GM12873 (cell line): ENCODE data around the gene NDUFV3.

Experiments
- TF ChIP-seq, protein P1 (sequence below): IDR thresholded peaks from 2 replicates; pipeline ENCODE4 v1.5.1; 2012; ENCODE audit warnings: low read depth, mild to moderate bottlenecking, moderate library complexity, low read length, control low read depth; ENCODE audit not compliant: insufficient read depth; ENCODE audit errors: missing control alignments

Gene NDUFV3

DNA sequence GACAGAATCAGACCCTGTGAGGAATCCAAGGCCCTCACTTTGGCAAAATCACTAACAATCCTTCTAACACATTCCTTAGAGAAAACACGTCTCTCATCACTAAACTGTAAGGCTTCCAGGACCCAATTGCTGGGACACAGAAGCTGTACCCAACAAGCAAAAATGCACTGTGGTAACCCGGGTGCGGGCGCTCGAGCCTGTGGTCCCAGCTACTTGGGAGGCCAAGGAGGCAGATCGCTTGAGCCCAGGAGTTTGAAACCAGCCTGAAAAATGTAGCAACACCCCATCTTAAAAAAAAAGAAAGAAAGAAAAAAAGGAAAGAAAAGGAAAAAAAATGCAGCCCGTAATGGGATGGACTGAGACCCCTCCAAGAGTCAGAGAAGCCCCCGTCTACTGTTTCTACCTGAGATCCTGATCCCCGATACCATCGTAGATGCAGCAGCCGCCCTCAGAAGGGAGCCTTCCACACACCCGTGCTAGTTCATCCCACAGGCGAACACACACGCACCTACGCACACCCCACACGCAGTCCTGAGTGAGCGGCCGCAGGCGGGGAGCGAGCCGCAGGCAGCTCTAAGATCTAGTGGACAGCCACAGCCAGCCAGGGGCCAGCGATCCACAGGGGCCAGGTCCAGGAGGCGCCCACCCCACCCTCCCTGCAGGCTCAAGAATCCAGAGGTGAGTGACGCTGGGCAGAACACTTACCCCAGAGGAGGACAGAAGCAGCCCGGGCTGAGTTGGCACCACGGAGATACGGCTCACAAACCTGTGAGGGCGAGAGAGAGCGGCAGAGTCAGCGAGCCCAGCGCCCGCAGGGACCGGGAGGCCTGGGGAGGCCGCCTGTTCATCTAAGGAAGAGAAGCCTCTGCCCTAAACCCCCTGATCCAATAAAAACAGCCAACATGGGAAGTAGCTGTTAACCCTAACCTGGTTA, 33.9 kb upstream of the NDUFV3 start:
- TF ChIP-seq, protein P1, sequence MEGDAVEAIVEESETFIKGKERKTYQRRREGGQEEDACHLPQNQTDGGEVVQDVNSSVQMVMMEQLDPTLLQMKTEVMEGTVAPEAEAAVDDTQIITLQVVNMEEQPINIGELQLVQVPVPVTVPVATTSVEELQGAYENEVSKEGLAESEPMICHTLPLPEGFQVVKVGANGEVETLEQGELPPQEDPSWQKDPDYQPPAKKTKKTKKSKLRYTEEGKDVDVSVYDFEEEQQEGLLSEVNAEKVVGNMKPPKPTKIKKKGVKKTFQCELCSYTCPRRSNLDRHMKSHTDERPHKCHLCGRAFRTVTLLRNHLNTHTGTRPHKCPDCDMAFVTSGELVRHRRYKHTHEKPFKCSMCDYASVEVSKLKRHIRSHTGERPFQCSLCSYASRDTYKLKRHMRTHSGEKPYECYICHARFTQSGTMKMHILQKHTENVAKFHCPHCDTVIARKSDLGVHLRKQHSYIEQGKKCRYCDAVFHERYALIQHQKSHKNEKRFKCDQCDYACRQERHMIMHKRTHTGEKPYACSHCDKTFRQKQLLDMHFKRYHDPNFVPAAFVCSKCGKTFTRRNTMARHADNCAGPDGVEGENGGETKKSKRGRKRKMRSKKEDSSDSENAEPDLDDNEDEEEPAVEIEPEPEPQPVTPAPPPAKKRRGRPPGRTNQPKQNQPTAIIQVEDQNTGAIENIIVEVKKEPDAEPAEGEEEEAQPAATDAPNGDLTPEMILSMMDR = no peak

DNA sequence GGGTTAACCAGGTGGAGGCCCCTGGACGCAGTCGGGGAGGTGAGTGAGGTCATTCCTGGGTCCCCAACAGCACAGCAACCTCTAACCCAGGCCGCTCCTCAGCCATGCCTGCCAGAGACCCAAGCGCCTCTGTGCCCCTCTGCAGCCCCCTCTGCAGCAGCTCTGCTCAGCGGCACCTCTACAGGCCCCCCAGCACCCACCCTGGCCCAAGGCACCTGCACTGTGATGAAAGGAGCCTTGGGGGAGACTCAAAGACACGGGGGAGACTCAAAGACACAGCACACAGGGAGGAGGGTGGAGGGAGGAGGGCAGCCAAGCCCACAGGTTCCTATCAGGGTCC, 33.2 kb upstream of the NDUFV3 start:
- TF ChIP-seq, protein P1 = no peak

DNA sequence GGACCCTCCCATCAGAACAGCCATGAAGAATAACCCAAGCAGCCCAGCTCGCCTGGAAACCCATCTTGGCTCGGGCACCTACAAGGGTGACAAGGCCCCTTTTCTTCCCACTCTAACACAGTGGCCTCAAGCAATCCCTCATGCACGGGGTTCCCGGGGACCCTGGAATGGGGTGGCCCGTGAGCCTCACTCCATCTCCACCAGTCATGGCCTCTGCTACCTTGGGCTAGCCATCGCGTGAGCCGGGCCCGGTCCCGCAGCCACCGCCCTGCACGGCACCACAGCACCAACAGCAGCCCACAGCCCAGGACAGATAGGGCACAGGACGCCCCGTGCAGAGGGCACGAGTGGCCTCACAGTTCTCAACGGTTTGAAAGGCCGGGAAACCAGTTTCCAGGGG, 32.8 kb upstream of the NDUFV3 start:
- TF ChIP-seq, protein P1 = no peak

DNA sequence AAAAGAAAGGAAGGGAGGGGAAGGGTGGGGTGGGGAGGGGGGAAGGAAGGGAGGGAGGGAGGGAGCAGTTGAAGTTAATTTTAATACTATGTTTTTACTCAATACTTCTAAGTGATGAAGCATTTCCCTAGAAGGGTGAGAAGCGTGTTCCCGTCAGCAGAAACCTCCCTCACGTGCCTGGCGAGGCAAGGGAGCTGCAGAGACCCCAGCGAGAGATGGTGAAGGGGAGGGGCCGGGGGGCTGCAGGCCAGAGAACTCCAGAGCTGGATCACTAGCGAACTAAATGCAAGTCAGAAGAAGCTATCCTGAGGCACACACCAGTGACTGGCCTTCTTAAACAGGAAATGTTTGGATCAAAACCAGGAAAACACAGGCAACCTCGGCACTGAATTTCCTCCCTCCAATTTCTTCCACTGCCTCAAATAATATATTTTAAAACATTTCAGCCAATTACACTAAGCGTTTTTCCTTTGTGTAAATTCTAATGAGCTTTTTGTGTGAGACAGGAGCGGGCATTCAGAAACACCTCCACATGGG, 31.7 kb upstream of the NDUFV3 start:
- TF ChIP-seq, protein P1 = no peak

DNA sequence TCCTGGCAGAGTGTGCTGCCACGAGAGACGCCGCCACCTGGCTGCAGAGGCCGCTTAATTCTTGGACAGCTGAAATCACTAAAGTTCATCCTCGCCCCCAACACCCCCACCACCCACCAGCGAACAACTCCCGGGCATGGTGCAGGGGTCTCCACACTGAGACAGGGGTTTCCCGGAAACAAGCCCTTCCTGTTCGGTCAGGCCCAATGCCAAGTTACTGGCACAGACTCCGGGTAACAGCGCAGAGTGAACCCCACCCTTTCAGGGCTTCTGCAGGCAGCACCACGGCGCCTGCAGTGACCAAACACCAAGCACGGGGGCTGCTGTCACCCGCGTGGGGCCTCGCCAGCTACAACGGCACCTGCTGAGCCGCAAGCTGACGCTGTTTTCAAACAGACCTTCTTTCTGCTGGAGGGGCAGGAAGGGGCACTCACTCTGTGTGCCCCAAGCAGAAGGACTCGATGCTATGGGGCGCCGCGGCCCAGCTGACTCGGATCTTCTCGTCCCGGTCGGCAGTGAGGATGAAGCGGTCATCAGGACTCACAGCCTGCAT, 31.2 kb upstream of the NDUFV3 start:
- TF ChIP-seq, protein P1 = no peak

DNA sequence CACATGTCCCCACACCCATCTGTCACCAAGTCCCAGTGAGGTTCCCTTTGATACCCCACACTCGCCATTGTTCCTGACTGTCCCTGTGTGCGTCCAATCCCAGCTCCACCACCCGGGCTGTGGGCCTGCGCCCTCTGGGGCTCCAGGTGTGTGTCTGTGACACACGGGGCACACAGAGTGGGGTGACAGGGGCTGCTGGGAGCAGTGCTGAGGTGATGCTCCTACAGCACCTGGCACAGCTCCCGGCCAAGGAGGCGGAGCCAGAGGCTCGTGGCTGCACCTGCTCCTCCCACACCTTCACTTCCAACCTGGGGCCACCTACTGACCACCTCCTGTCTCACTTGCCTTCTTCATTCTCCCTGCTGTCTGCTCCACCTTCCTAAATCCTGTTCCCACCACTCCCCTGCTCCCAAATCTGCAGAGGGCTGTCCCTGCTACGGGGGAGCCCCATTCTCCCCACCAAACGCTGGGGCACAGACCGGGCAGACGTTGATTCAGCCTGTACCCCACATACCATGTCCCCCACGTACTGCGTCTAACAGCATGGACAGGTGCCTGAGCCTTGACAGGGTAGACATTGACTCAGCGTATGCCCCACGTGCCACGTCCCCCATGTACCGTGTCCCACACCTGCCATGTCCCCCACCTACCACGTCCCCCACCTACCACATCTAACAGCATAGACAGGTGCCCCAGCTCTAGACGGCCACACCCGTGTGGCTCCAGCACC, 30.2 kb upstream of the NDUFV3 start:
- TF ChIP-seq, protein P1 = no peak

- TF ChIP-seq, protein P1 = no peak
Observed at GRCh38 chr21:42863504-42863870, 29.6 kb upstream of the NDUFV3 start.
